OCI-LY7 (cell line): ENCODE results near the gene MPZL2.

Experiments
- CTCF ChIP-seq: fragments of 200-600 bp; sonication (generic); conservative IDR thresholded peaks from 2 replicates; pipeline ENCODE4 v1.5.1; 2014; ENCODE audit warnings: mild to moderate bottlenecking, antibody characterized with exemption, low read length, moderate library complexity, mixed read lengths
- EZH2phosphoT487 ChIP-seq: fragments of 200-600 bp; sonication (generic); IDR thresholded peaks from 2 replicates; pipeline ENCODE4 v1.6.1; 2018; ENCODE audit warnings: low read depth, borderline replicate concordance, mild to moderate bottlenecking, mixed run types, antibody characterized with exemption, low read length, moderate library complexity, mixed read lengths

- TF ChIP-seq CTCF = no peak
- no peak for TF ChIP-seq EZH2phosphoT487
Observed at GRCh38 chr11:118251858-118252652, 12.0 kb downstream of the MPZL2 start, which contains the start of gene MPZL3.
